ENCODE data around the gene RBM45. TPM values are rescaled to one million over a fixed set of nuclear protein-coding genes. Genes with fewer than 3 reads are reported as not detected.

The RBM45 gene
- total and polyA plus RNA-seq, 8 donors: 11.5 to 29.4 (median 24.9) TPM

DNA sequence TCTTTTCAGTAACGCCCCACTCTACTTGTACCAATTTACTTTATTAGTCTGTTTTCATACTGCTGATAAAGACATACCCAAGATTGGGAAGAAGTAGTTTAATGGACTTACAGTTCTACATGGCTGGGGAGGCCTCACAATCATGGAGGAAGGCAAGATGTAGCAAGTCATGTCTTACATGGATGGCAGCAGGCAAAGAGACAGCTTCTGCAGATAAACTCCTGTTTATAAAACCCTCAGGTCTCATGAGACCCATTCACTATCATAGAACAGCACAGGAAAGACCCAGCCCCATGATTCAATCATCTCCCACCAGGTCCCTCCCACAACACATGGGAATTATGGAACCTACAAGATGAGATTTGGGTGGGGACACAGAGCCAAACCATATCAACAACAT is 43.3 kb downstream of the RBM45 start:
- no peak for TF ChIP-seq CTCF (IDR thresholded peaks at IDR 0.05)
- no peaks in the 10 kb centered on the region for H3K4me1 ChIP-seq
- H3K4me3 ChIP-seq: no peak overlapping the region
- H3K9me3 ChIP-seq: no peaks in the 10 kb centered on the region
- ATAC-seq: no peak
- intact Hi-C loops (cut with DNase I): no loop called here
- no peaks in the 10 kb centered on the region for H3K27me3 ChIP-seq
- no peak for DNase-seq
- no peak overlapping the region for H3K27ac ChIP-seq
- no peaks in the 10 kb centered on the region for H3K36me3 ChIP-seq

DNA sequence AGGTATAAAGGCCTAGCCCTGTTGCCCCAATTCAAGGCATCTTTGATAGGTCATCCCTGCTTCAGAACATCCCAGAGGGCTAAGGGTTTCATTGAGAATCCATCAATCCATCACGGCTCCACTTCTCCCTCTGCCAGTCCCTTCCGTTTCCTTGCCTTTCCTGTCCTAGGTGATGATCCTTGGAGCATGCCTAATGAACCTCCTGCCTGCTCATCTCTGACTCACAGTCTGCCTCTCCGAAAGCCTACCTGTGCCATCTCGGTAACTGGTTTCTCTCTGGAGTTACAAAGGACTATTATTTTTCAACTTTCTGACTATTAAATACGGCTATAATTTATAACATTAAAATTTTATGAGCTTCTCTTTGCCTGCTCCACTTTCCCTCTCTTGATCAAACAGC is 45.3 kb downstream of the RBM45 start:
- H3K4me1 ChIP-seq: no peaks in the 10 kb centered on the region
- no peaks in the 10 kb centered on the region for H3K36me3 ChIP-seq
- H3K27ac ChIP-seq: no peak overlapping the region
- ATAC-seq (no peak), DNase-seq (no peak)
- no peak overlapping the region for H3K4me3 ChIP-seq
- intact Hi-C loops (cut with DNase I): no loop called here
- H3K9me3 ChIP-seq: no peaks in the 10 kb centered on the region
- no peaks in the 10 kb centered on the region for H3K27me3 ChIP-seq
- TF ChIP-seq CTCF (IDR thresholded peaks at IDR 0.05): no peak

DNA sequence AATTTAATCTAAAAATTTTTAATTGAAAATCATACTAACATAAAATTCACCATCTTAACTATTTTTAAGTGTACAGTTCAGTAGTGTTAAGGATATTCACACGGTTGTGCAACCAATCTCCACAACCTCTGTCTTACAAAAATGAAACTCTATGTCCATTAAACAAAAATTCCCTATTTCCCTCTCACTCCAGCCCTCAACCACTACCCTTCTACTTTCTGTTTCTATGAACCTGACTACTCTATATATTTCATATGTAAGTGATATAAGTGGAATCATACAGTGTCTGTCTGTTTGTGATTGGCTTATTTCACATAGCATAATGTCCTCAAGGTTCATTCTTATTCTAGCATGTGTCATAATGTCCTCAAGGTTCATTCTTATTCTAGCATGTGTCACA is 47.7 kb downstream of the RBM45 start:
- H3K27me3 ChIP-seq: no peaks in the 10 kb centered on the region
- no peak overlapping the region for H3K4me3 ChIP-seq
- no peaks in the 10 kb centered on the region for H3K36me3 ChIP-seq
- H3K4me1 ChIP-seq: no peaks in the 10 kb centered on the region
- ATAC-seq (no peak), DNase-seq (no peak)
- H3K9me3 ChIP-seq: no peaks in the 10 kb centered on the region
- intact Hi-C loops (cut with DNase I): no loop called here
- no peak overlapping the region for H3K27ac ChIP-seq
- TF ChIP-seq CTCF (IDR thresholded peaks at IDR 0.05): no peak

DNA sequence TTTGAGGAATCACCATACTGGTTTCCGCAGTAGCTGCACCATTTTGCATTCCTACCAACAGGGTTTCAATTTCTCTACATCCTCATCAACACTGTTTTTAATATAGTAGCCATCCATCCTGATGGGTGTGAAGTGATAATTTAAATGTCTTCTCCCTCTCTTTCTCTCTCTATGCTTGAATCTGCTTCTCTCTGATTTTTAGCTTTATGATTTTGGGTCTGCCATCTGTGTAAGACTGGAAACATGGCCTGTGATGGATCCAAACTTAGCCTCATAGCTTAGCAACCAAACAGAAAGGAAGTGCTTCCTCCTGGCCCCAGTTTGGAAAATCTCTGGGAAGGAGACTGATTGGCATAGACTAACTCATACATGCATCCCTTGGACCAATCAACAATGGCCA is 48.4 kb downstream of the RBM45 start:
- ATAC-seq (no peak), DNase-seq (no peak)
- no peak overlapping the region for H3K27ac ChIP-seq
- H3K4me1 ChIP-seq: no peaks in the 10 kb centered on the region
- no peaks in the 10 kb centered on the region for H3K9me3 ChIP-seq
- no peaks in the 10 kb centered on the region for H3K27me3 ChIP-seq
- intact Hi-C loops (cut with DNase I): no loop called here
- H3K4me3 ChIP-seq: no peak overlapping the region
- no peaks in the 10 kb centered on the region for H3K36me3 ChIP-seq
- no peak for TF ChIP-seq CTCF (IDR thresholded peaks at IDR 0.05)

DNA sequence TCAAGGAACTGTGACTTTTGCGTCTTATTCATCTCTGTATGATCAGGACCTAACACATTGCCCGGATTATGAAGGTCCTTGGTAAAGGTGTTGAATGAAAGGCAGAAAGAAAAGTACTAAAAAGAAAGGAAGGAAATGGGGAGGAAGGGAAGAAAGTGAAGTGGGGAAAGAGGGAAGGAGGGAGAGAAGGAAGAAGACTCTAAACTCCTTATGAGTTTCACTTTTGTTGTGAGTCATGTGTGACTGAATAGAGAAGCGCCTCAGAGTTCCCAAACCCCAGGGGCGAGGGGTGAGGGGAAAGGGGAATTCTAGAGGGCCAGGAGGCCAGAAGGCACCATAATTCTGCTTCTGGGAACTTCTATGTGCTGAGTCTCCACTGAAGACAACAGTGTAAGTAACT is 51.2 kb downstream of the RBM45 start:
- Histone ChIP-seq H3K27me3 (no peaks in the 10 kb centered on the region), H3K9me3 (no peaks in the 10 kb centered on the region), H3K36me3 (no peaks in the 10 kb centered on the region), H3K4me3 (no peak overlapping the region), H3K4me1 (no peaks in the 10 kb centered on the region), H3K27ac (no peak overlapping the region)
- DNase-seq (no peak), ATAC-seq (no peak)
- no peak for TF ChIP-seq CTCF (IDR thresholded peaks at IDR 0.05)
- intact Hi-C loops (cut with DNase I): no loop called here
